Measurements from ENCODE around the gene DOK3. TPM values are rescaled to one million over a fixed set of nuclear protein-coding genes. Genes with fewer than 3 reads are reported as not detected.
A peak's percentile ranks its signal among the peaks of the same experiment; 100 is the strongest.

The DOK3 gene
- total RNA-seq, 1 donor from 2014 or later, result 3.7 TPM

- Mint-ChIP-seq H3K4me3 (no peak overlapping the region), H3K36me3 (ENCODE audit: low read depth) (peaks cover 24% of the 10 kb centered on the region), H3K9me3 (no peaks in the 10 kb centered on the region), H3K27me3 (ENCODE audit: insufficient read depth) (no peaks in the 10 kb centered on the region), H3K27ac (no peak overlapping the region), H3K4me1 (ENCODE audit: low read depth) (no peaks in the 10 kb centered on the region)
- no peak for DNase-seq (ENCODE audit: low spot score)
- intact Hi-C loops (cut with micrococcal nuclease), result no loop called here
Measured at GRCh38 chr5:177529247-177530203, 19.9 kb upstream of the DOK3 start.

DNA sequence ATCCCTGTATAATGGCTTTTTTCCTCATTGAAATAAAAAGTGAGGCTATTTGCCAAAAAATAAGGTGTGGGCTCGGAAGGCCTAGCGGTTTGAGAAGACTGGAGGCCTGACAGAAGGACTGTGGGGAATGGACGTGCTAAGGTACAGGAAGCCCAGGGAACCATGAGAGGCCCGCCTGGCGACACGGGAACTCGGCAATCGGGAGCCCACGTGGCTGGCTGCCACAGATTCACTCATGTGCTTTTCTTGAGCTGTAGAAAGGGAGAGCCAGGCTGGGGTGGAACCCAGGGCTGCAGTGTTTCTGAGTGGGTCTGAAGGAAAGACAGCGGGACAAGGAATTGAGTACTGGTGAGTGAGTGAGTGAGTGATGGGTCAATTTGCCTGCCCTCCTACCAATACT, 19.0 kb upstream of the DOK3 start:
- H3K4me3 Mint-ChIP-seq, result no peak overlapping the region
- no peak for DNase-seq (ENCODE audit: low spot score)
- peaks cover 20% of the 10 kb centered on the region for H3K36me3 Mint-ChIP-seq (ENCODE audit: low read depth)
- H3K4me1 Mint-ChIP-seq (ENCODE audit: low read depth), result no peaks in the 10 kb centered on the region
- intact Hi-C loops (cut with micrococcal nuclease), result no loop called here
- H3K9me3 Mint-ChIP-seq, result no peaks in the 10 kb centered on the region
- H3K27ac Mint-ChIP-seq, result no peak overlapping the region
- no peaks in the 10 kb centered on the region for H3K27me3 Mint-ChIP-seq (ENCODE audit: insufficient read depth)

GRCh38 chr5:177527595-177527994, 18.0 kb upstream of the DOK3 start:
- H3K4me1 Mint-ChIP-seq (ENCODE audit: low read depth), result no peaks in the 10 kb centered on the region
- no peaks in the 10 kb centered on the region for H3K27me3 Mint-ChIP-seq (ENCODE audit: insufficient read depth)
- H3K36me3 Mint-ChIP-seq (ENCODE audit: low read depth), result peaks cover 20% of the 10 kb centered on the region
- intact Hi-C loops (cut with micrococcal nuclease), result no loop called here
- no peak overlapping the region for H3K4me3 Mint-ChIP-seq
- no peaks in the 10 kb centered on the region for H3K9me3 Mint-ChIP-seq
- no peak overlapping the region for H3K27ac Mint-ChIP-seq
- DNase-seq (ENCODE audit: low spot score), result no peak

GRCh38 chr5:177526791-177527190, 17.2 kb upstream of the DOK3 start:
- H3K36me3 Mint-ChIP-seq (ENCODE audit: low read depth), result peaks cover 17% of the 10 kb centered on the region
- H3K4me3 Mint-ChIP-seq, result no peak overlapping the region
- DNase-seq (ENCODE audit: low spot score), result no peak
- peaks cover under 1% of the 10 kb centered on the region for H3K4me1 Mint-ChIP-seq (ENCODE audit: low read depth)
- no peaks in the 10 kb centered on the region for H3K27me3 Mint-ChIP-seq (ENCODE audit: insufficient read depth)
- no peak overlapping the region for H3K27ac Mint-ChIP-seq
- intact Hi-C loops (cut with micrococcal nuclease), result no loop called here
- no peaks in the 10 kb centered on the region for H3K9me3 Mint-ChIP-seq

DNA sequence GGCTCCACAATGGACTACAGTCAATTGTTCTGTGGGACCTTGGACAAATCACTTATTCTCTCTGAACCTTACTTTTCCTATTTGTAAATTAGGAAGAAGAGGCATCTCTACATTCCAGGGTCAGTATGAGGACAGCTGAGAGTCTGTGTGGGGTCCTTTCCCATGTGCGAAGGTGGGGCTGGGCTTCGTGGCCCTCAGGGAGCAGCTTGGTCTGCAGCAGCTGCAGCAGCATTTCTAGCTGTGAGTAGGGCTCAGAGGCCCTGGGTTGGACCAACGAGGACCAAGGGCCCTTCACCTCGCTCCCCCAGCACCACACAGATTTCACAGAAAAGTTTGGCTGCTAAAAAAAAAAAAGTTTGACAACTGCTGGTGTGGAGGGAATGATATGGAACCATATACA, 16.6 kb upstream of the DOK3 start:
- intact Hi-C loops (cut with micrococcal nuclease), result no loop called here
- Mint-ChIP-seq H3K27ac (no peak overlapping the region), H3K9me3 (no peaks in the 10 kb centered on the region), H3K4me3 (no peak overlapping the region), H3K4me1 (ENCODE audit: low read depth) (peaks cover 6% of the 10 kb centered on the region), H3K27me3 (ENCODE audit: insufficient read depth) (no peaks in the 10 kb centered on the region), H3K36me3 (ENCODE audit: low read depth) (peaks cover 17% of the 10 kb centered on the region)
- no peak for DNase-seq (ENCODE audit: low spot score)

DNA sequence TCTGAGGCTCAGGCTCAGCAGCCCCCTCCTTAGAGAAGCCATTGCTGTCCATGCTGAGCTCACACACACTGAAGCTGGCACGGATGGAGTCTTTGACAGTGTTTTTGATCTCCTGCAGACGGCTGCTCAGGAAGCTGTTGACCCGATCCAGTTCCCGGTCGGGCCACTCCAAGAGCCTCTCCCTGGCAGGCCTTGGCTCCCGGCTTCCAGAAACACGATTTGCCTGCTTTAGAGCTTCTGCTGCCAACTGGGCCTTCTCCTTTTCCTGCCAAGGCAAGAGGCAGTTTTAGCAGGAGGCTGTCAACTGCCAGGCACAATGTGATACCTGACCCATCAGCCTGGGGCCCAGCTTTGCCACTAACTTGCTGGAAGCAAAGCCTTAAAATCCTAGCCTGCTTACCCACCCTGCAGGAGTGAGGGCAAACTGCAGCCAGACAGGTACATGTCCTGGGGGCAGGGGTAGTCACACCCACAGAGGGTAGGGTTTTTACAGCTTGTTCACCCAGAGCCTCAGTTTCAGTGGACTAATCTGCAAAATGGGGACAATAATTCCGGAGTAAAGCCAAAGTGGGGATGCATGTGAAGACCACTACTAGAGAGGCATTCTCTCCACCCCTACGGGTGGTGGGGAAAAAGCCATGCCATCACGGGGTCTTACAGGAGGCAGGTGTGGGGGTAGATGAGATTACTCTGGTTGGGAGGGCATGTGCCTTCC, 15.5 kb upstream of the DOK3 start:
- Mint-ChIP-seq H3K4me3 (no peak overlapping the region), H3K27ac (no peak overlapping the region), H3K4me1 (ENCODE audit: low read depth) (peaks cover 15% of the 10 kb centered on the region), H3K9me3 (no peaks in the 10 kb centered on the region), H3K27me3 (ENCODE audit: insufficient read depth) (no peaks in the 10 kb centered on the region), H3K36me3 (ENCODE audit: low read depth) (peaks cover 15% of the 10 kb centered on the region)
- no peak for DNase-seq (ENCODE audit: low spot score)
- intact Hi-C loops (cut with micrococcal nuclease), result no loop called here

- no peak for DNase-seq (ENCODE audit: low spot score)
- Mint-ChIP-seq H3K27me3 (ENCODE audit: insufficient read depth) (no peaks in the 10 kb centered on the region), H3K27ac (no peak overlapping the region), H3K36me3 (ENCODE audit: low read depth) (peaks cover 16% of the 10 kb centered on the region), H3K9me3 (no peaks in the 10 kb centered on the region), H3K4me1 (ENCODE audit: low read depth) (peaks cover 17% of the 10 kb centered on the region), H3K4me3 (no peak overlapping the region)
- intact Hi-C loops (cut with micrococcal nuclease), result no loop called here
Measured at GRCh38 chr5:177524539-177524900, 14.9 kb upstream of the DOK3 start.

- Mint-ChIP-seq H3K36me3 (ENCODE audit: low read depth) (peaks cover 18% of the 10 kb centered on the region), H3K4me1 (ENCODE audit: low read depth) (peaks cover 22% of the 10 kb centered on the region), H3K27me3 (ENCODE audit: insufficient read depth) (no peaks in the 10 kb centered on the region), H3K4me3 (no peak overlapping the region), H3K9me3 (no peaks in the 10 kb centered on the region), H3K27ac (no peak overlapping the region)
- intact Hi-C loops (cut with micrococcal nuclease), result no loop called here
- DNase-seq (ENCODE audit: low spot score), result no peak
Measured at GRCh38 chr5:177523711-177524538, 14.3 kb upstream of the DOK3 start.

DNA sequence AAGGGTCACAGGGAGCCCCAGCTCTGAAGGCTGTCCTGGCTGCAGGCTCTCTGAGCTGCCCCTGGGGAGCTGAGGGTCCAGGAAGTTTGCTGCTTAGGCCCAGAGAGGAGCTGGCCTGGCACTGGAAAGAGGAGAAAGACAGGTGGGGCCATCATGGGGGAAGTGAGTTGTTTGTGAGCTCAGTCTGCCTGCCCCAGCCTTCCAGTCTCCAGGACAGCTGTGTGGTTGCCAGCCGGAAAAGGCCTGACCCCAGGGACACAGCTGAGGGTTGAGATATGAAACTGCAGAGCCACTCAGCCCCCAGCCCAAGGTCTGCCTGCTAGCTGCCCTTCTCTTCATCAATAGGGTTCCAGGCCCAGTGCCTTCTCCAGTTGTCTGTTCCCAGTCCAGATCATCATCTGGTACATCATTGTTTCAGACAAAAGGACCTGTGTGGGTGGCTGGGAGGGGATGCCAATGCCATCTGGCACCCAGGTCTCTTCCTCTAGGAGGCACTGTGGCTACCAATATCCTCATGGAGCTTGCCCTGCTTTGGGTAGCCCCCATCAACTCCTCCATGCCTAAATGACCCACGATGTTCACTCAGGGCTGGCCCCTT, 11.4 kb upstream of the DOK3 start:
- Mint-ChIP-seq H3K27ac (no peak overlapping the region), H3K4me1 (ENCODE audit: low read depth) (peaks cover 25% of the 10 kb centered on the region), H3K27me3 (ENCODE audit: insufficient read depth) (no peaks in the 10 kb centered on the region), H3K9me3 (no peaks in the 10 kb centered on the region), H3K4me3 (no peak overlapping the region), H3K36me3 (ENCODE audit: low read depth) (peaks cover 23% of the 10 kb centered on the region)
- DNase-seq (ENCODE audit: low spot score), result no peak
- intact Hi-C loops (cut with micrococcal nuclease), result no loop called here

- H3K4me3 Mint-ChIP-seq, result no peak overlapping the region
- H3K36me3 Mint-ChIP-seq (ENCODE audit: low read depth), result peaks cover 24% of the 10 kb centered on the region
- intact Hi-C loops (cut with micrococcal nuclease), result no loop called here
- H3K4me1 Mint-ChIP-seq (ENCODE audit: low read depth), result peaks cover 32% of the 10 kb centered on the region
- H3K9me3 Mint-ChIP-seq, result no peaks in the 10 kb centered on the region
- no peak for DNase-seq (ENCODE audit: low spot score)
- peak overlapping the region; percentile 30 for H3K27ac Mint-ChIP-seq
- H3K27me3 Mint-ChIP-seq (ENCODE audit: insufficient read depth), result no peaks in the 10 kb centered on the region
Measured at GRCh38 chr5:177520271-177520670, 10.6 kb upstream of the DOK3 start.

GRCh38 chr5:177519463-177520235, 10.0 kb upstream of the DOK3 start:
- Mint-ChIP-seq H3K9me3 (no peaks in the 10 kb centered on the region), H3K4me1 (ENCODE audit: low read depth) (peaks cover 37% of the 10 kb centered on the region), H3K4me3 (peak overlapping the region; percentile 30), H3K36me3 (ENCODE audit: low read depth) (peaks cover 22% of the 10 kb centered on the region), H3K27me3 (ENCODE audit: insufficient read depth) (no peaks in the 10 kb centered on the region), H3K27ac (peak overlapping the region; percentile 50)
- intact Hi-C loops (cut with micrococcal nuclease), result loop anchor here (10.0 kb wide), 1 partner anchor 1155 kb away; the partner anchor contains the start of genes ARL10 and KIAA1191
- no peak for DNase-seq (ENCODE audit: low spot score)

All from activated T-helper 1 cell treated with anti-CD3 and anti-CD28 coated beads, Interleukin-12 subunit alpha, Interleukin-12 subunit beta, Interleukin-2, Interleukin-4 antibody, amounts not matched to agents 30 ng/mL and 10 ng/mL and 1 ng/mL, durations not matched to agents 14 hours and 24 hours and 36 hours (primary cell).